H1 (cell line): ENCODE results near the gene BPIFB3. TPM values are rescaled to one million over a fixed set of nuclear protein-coding genes. Genes with fewer than 3 reads are reported as not detected.

ENCODE experiments used
- CTCF ChIA-PET: fragments of 300-600 bp; sonication (Branson Sonifier 250); formaldehyde crosslinking; loops from one replicate; lab custom pipeline; 2021; ENCODE audit not compliant: partially characterized antibody; lab: Charles Lee
- POLR2A ChIA-PET: fragments of 300-600 bp; sonication (Branson Sonifier 250); formaldehyde crosslinking; loops from one replicate; lab custom pipeline; 2021; ENCODE audit warnings: inconsistent platforms; ENCODE audit not compliant: partially characterized antibody; lab: Charles Lee
- DNase-seq, 2 experiments: peaks; one replicate each; pipeline versions ENCODE4 v3.0.0 to v3.0.0-alpha.2; 2010 to 2022; ENCODE audit warnings: low spot score in 2 of 2, low read depth in 1 of 2, mixed read lengths in 1 of 2
- FAIRE-seq: peaks from 2 replicates; lab custom pipeline; 2011; peaks lifted over from hg19 to GRCh38; lab: Jason Lieb, UNC
- H2AFZ ChIP-seq: 2 replicates; pipeline ENCODE4 v1.8.1; 2012; ENCODE audit warnings: low read length, inconsistent platforms
- H2AK5ac ChIP-seq: 2 replicates; pipeline ENCODE4 v1.6.1; 2013; ENCODE audit warnings: low read depth, low read length
- H2BK120ac ChIP-seq: replicated peaks from 2 replicates; pipeline ENCODE3; 2013; ENCODE audit warnings: low read depth, low read length, inconsistent platforms
- H2BK12ac ChIP-seq: 2 replicates; pipeline ENCODE4 v1.6.1; 2013; ENCODE audit warnings: low read depth, low read length
- H2BK15ac ChIP-seq: 2 replicates; pipeline ENCODE4 v1.6.1; 2013; ENCODE audit warnings: low read length
- H2BK20ac ChIP-seq: 2 replicates; pipeline ENCODE4 v1.6.1; 2013; ENCODE audit warnings: low read length
- H2BK5ac ChIP-seq: 2 replicates; pipeline ENCODE4 v1.6.1; 2013; ENCODE audit warnings: low read depth, low read length
- H3K14ac ChIP-seq: 2 replicates; pipeline ENCODE4 v1.6.1; 2013; ENCODE audit warnings: inconsistent platforms; ENCODE audit not compliant: insufficient read length
- H3K18ac ChIP-seq: 2 replicates; pipeline ENCODE4 v1.6.1; 2013; ENCODE audit warnings: low read length; ENCODE audit errors: extremely low read depth
- H3K23ac ChIP-seq: 2 replicates; pipeline ENCODE4 v1.6.1; 2013; ENCODE audit warnings: inconsistent platforms; ENCODE audit not compliant: insufficient read length
- H3K23me2 ChIP-seq: 2 replicates; pipeline ENCODE4 v1.6.1; 2013; ENCODE audit warnings: low read depth, low read length
- H3K27ac ChIP-seq: 2 replicates; pipeline ENCODE4 v1.6.1; 2011; ENCODE audit warnings: low read depth, low read length, inconsistent platforms
- H3K27me3 ChIP-seq, 4 experiments: replicated peaks in 1 of 4; 1 replicate in 1 of 4; 2 replicates in 3 of 4; pipeline versions ENCODE4 v1.6.1 to v1.8.1; 2011 to 2013; ENCODE audit warnings: low read length in 3 of 4, mild to moderate bottlenecking in 3 of 4, inconsistent platforms in 2 of 4, mixed read lengths in 2 of 4, moderate library complexity in 1 of 4; ENCODE audit not compliant: control insufficient read depth in 3 of 4, insufficient read depth in 3 of 4; ENCODE audit errors: extremely low read depth in 1 of 4
- H3K36me3 ChIP-seq, 4 experiments: 2 replicates each; pipeline versions ENCODE4 v1.6.1 to v1.8.1; 2011 to 2013; ENCODE audit warnings: mild to moderate bottlenecking in 4 of 4, low read length in 3 of 4, moderate library complexity in 2 of 4, control low read depth in 1 of 4, inconsistent platforms in 1 of 4; ENCODE audit not compliant: insufficient read depth in 4 of 4, control insufficient read depth in 2 of 4
- H3K4ac ChIP-seq: replicated peaks from 2 replicates; pipeline ENCODE3; 2013; ENCODE audit warnings: low read length, low read depth, mixed read lengths, inconsistent platforms; ENCODE audit not compliant: insufficient read length
- H3K4me1 ChIP-seq, 4 experiments: replicated peaks in 1 of 4; 1 replicate in 1 of 4; 2 replicates in 3 of 4; pipeline versions ENCODE4 v1.6.1 to v1.8.1; 2011 to 2013; ENCODE audit warnings: low read length in 3 of 4, inconsistent platforms in 2 of 4, mixed read lengths in 1 of 4; ENCODE audit not compliant: insufficient read depth in 4 of 4, control insufficient read depth in 3 of 4
- H3K4me2 ChIP-seq, 2 experiments: 2 replicates each; pipeline versions ENCODE4 v1.6.1 to v1.8.1; 2011 to 2013; ENCODE audit warnings: low read depth in 2 of 2, low read length in 2 of 2, control low read depth in 1 of 2, inconsistent platforms in 1 of 2, mild to moderate bottlenecking in 1 of 2; ENCODE audit not compliant: insufficient read depth in 1 of 2
- H3K4me3 ChIP-seq, 4 experiments: fragments of 200-600, 300-600 bp in 1 of 4; sonication (generic), shearing (Covaris generic), sonication (Bioruptor Twin) in 1 of 4; 2 replicates each; pipeline versions ENCODE4 v1.5.1 to v1.8.1; 2011 to 2016; ENCODE audit warnings: low read length in 4 of 4, low read depth in 3 of 4, control low read depth in 2 of 4, inconsistent platforms in 2 of 4, mild to moderate bottlenecking in 2 of 4, mixed read lengths in 1 of 4, moderate library complexity in 1 of 4; ENCODE audit not compliant: insufficient read depth in 2 of 4; ENCODE audit errors: extremely low read depth in 1 of 4
- H3K56ac ChIP-seq: replicated peaks from 2 replicates; pipeline ENCODE3; 2013; ENCODE audit warnings: low read depth, mild to moderate bottlenecking, mixed read lengths, low read length, inconsistent platforms; ENCODE audit not compliant: insufficient read length
- H3K79me1 ChIP-seq: 2 replicates; pipeline ENCODE4 v1.6.1; 2013; ENCODE audit warnings: low read depth, low read length, control low read depth
- H3K79me2 ChIP-seq, 2 experiments: 2 replicates each; pipeline versions ENCODE4 v1.6.1 to v1.8.1; 2012 to 2013; ENCODE audit warnings: low read length in 2 of 2, mild to moderate bottlenecking in 2 of 2, inconsistent platforms in 1 of 2; ENCODE audit not compliant: insufficient read depth in 2 of 2, control insufficient read depth in 1 of 2
- H3K9ac ChIP-seq, 4 experiments: replicated peaks in 1 of 4; 1 replicate in 1 of 4; 2 replicates in 3 of 4; pipeline versions ENCODE4 v1.6.1 to v1.8.1; 2011 to 2013; ENCODE audit warnings: low read depth in 3 of 4, low read length in 3 of 4, control low read depth in 2 of 4, mild to moderate bottlenecking in 2 of 4, moderate library complexity in 2 of 4, inconsistent platforms in 1 of 4; ENCODE audit errors: extremely low read depth in 1 of 4
- H3K9me3 ChIP-seq, 2 experiments: 2 replicates each; pipeline versions ENCODE4 v1.6.1 to v1.8.1; 2012 to 2013; ENCODE audit warnings: mild to moderate bottlenecking in 2 of 2, moderate library complexity in 2 of 2, control low read depth in 1 of 2, inconsistent platforms in 1 of 2, low read depth in 1 of 2, low read length in 1 of 2, mixed read lengths in 1 of 2; ENCODE audit not compliant: insufficient read depth in 2 of 2
- H4K20me1 ChIP-seq, 2 experiments: replicated peaks in 1 of 2; 2 replicates each; pipeline versions ENCODE3 to v1.8.1; 2011 to 2013; ENCODE audit warnings: inconsistent platforms in 2 of 2, low read length in 2 of 2, mild to moderate bottlenecking in 1 of 2; ENCODE audit not compliant: insufficient read depth in 2 of 2, control insufficient read depth in 1 of 2
- H4K5ac ChIP-seq: 2 replicates; pipeline ENCODE4 v1.6.1; 2013; ENCODE audit warnings: low read length, low read depth, mixed read lengths, inconsistent platforms; ENCODE audit not compliant: insufficient read length
- H4K8ac ChIP-seq: 2 replicates; pipeline ENCODE4 v1.8.0; 2013; ENCODE audit warnings: mild to moderate bottlenecking, moderate library complexity, low read length, inconsistent platforms; ENCODE audit not compliant: insufficient read depth; ENCODE audit errors: extremely low read depth
- H4K91ac ChIP-seq: replicated peaks from 2 replicates; pipeline ENCODE3; 2013; ENCODE audit warnings: low read length, mixed read lengths, inconsistent platforms; ENCODE audit not compliant: insufficient read length
- GTF2F1 ChIP-seq: IDR thresholded peaks from 2 replicates; pipeline ENCODE4 v1.6.1; 2012; ENCODE audit warnings: low read depth, low read length, improper control_type of control experiment, borderline replicate concordance
- WGBS, 2 experiments: shearing (Covaris generic) in 1 of 2; methylation state at CpG; one replicate each; pipeline versions ENCODE4 v1.1.6 to v1.1.7; 2013 to 2015; ENCODE audit warnings: low lambda C conversion rate in 2 of 2, mixed read lengths in 2 of 2, inconsistent platforms in 1 of 2, low coverage in 1 of 2, missing lambda C conversion rate in 1 of 2; ENCODE audit not compliant: insufficient replicate concordance in 2 of 2, insufficient coverage in 1 of 2, insufficient read length in 1 of 2; ENCODE audit errors: extremely low coverage in 1 of 2, missing lambda C conversion rate in 1 of 2; 5-methylcytosine and 5-hydroxymethylcytosine counted together
- polyA plus RNA-seq, 7 experiments: library from polyadenylated mRNA; depleted of rRNA in 3 of 7; stranded (reverse) in 5 of 7; unstranded in 2 of 7; fragments of >200 nt in 5 of 7; fragments of 200-250 nt in 2 of 7; gene quantifications; 1 replicate in 5 of 7; 2 replicates in 1 of 7; 4 replicates in 1 of 7; pipeline versions ENCODE4 v1.2.1 to v1.2.3, GENCODE V29; 2011 to 2013; ENCODE audit warnings: missing spikeins in 2 of 7, mixed read lengths in 2 of 7
- total RNA-seq: library from RNA; stranded (reverse); fragmentation: NEBNext Ultra II Directional; extraction: Animal tissue kit (Norgen Biotek cat#: 25700); gene quantifications from 2 replicates; pipeline ENCODE4 v1.2.1, GENCODE V29; 2021

BPIFB3 gene
- total and polyA plus RNA-seq, 2 of the 8 experiments (the other 6 are each of a cell fraction or from before 2014, with no cell fraction given), result not detected

DNA sequence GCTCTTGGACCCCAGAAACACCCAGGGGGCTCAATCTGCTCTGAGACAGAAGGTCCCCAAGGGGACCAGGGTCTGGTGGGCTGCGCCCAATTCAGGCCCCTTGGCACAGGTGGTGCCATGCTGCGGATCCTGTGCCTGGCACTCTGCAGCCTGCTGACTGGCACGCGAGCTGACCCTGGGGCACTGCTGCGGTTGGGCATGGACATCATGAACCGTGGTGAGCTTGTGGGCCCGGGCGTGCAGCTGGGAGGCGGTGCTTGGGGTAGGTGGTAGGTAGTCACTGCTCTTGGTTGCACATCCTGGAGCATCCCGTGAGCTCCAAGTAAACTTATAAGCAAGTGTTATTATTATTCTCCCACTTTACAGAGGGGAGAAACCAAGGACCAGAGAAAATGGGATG, 22.2 kb upstream of the BPIFB3 start, which contains the start of gene BPIFB6:
Gene BPIFB6, plus strand, starts transcription at position 118 of the 400 bp plus-strand sequence. Its CDS starts 0 bp downstream, at position 118.
- ChIA-PET CTCF (interaction anchor here (1.5 to 1.7 kb wide), 2 partner anchors 35 to 38 kb away, joined by 3 read pairs; no protein-coding TSS in a partner anchor), POLR2A (no interaction called here)
- H2BK120ac ChIP-seq, result no peak within 1 kb of the TSS
- no peak within 1 kb of the TSS for H2BK15ac ChIP-seq
- no peak within 1 kb of the TSS for H3K23ac ChIP-seq
- no peaks in the 10 kb centered on the region for H3K23me2 ChIP-seq
- no peak within 1 kb of the TSS for H3K56ac ChIP-seq
- TF ChIP-seq GTF2F1, result no peak
- H3K79me2 ChIP-seq, result no peaks in the 10 kb centered on the region
- H2AFZ ChIP-seq, result no peak within 1 kb of the TSS
- no peak within 1 kb of the TSS for H3K14ac ChIP-seq
- H4K20me1 ChIP-seq, result peaks cover 0 to 2% of the 10 kb centered on the region in 2 experiments
- DNase-seq, result no peak
- H3K4me2 ChIP-seq, result no peak within 1 kb of the TSS
- no peak within 1 kb of the TSS for H2BK12ac ChIP-seq
- no peaks in the 10 kb centered on the region for H3K27me3 ChIP-seq
- FAIRE-seq, result no peak
- no peak within 1 kb of the TSS for H3K4me3 ChIP-seq
- no peak within 1 kb of the TSS for H3K27ac ChIP-seq
- H3K4me1 ChIP-seq, result no peaks in the 10 kb centered on the region
- no peaks in the 10 kb centered on the region for H3K79me1 ChIP-seq
- no peak within 1 kb of the TSS; the same call in 1 of the 2 replicates for H4K8ac ChIP-seq
- WGBS, 2 experiments, result 90% methylated on average over 10 of the region's 10 CpGs; no CpG with 5 or more reads in 1 of the 2 experiments
- H2AK5ac ChIP-seq, result no peak within 1 kb of the TSS
- no peak within 1 kb of the TSS for H3K4ac ChIP-seq
- H3K18ac ChIP-seq, result no peak within 1 kb of the TSS
- H3K36me3 ChIP-seq, result no peaks in the 10 kb centered on the region
- H3K9ac ChIP-seq, result no peak within 1 kb of the TSS
- H2BK5ac ChIP-seq, result no peak within 1 kb of the TSS
- H2BK20ac ChIP-seq, result no peak within 1 kb of the TSS
- no peak within 1 kb of the TSS for H4K91ac ChIP-seq
- no peaks in the 10 kb centered on the region for H3K9me3 ChIP-seq
- H4K5ac ChIP-seq, result no peak within 1 kb of the TSS
